ENCODE data around the gene WDR82. TPM values are rescaled to one million over a fixed set of nuclear protein-coding genes. Genes with fewer than 3 reads are reported as not detected.

Gene WDR82
- total RNA-seq, 1 donor = 58.3 TPM

GRCh38 chr3:52315977-52316764 is 37.7 kb upstream of the WDR82 start, which contains the start of gene DNAH1:
TSS of gene DNAH1 (plus strand) at chr3:52316319. CDS start at chr3:52322443, 6,124 bp downstream.
- peak; percentile 81 for DNase-seq (ENCODE audit: insufficient read length, low spot score, missing footprints)

DNA sequence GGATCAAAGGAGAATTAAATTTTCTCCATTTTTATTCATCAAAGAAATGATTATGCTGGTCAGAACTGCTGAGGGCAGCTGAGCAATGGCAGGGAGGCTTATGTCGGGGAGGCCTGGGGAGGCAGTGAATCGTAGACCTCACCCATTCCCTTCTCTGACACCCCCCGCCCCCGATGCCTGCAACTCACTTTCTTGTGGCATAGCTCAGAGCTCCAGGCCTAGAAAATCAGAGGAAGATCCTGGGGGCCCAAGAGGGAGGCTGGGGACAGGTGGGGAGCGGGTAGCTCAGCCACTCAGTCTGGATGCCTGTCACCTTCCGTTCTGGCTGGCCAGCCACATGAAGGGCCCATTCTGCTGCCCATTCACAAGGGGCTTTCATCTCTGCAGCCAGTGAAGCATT is 36.6 kb upstream of the WDR82 start:
- TF ChIP-seq, protein P1, sequence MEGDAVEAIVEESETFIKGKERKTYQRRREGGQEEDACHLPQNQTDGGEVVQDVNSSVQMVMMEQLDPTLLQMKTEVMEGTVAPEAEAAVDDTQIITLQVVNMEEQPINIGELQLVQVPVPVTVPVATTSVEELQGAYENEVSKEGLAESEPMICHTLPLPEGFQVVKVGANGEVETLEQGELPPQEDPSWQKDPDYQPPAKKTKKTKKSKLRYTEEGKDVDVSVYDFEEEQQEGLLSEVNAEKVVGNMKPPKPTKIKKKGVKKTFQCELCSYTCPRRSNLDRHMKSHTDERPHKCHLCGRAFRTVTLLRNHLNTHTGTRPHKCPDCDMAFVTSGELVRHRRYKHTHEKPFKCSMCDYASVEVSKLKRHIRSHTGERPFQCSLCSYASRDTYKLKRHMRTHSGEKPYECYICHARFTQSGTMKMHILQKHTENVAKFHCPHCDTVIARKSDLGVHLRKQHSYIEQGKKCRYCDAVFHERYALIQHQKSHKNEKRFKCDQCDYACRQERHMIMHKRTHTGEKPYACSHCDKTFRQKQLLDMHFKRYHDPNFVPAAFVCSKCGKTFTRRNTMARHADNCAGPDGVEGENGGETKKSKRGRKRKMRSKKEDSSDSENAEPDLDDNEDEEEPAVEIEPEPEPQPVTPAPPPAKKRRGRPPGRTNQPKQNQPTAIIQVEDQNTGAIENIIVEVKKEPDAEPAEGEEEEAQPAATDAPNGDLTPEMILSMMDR (IDR thresholded peaks at IDR 0.05; ENCODE audit: extremely low read depth, low read depth, low read length) = no peak
- Histone ChIP-seq H3K36me3 (ENCODE audit: insufficient read depth, low read length) (no peaks in the 10 kb centered on the region), H2AFZ (ENCODE audit: low read length) (no peak overlapping the region)

More at GRCh38 chr3:52315977-52316764, 37.7 kb upstream of the WDR82 start, which contains the start of gene DNAH1:
- H3K4me1 ChIP-seq (ENCODE audit: insufficient read depth, low read length) = peaks cover 21% of the 10 kb centered on the region
- H3K79me2 ChIP-seq (ENCODE audit: insufficient read depth, low read length) = no peaks in the 10 kb centered on the region
- TF ChIP-seq, protein P1 (IDR thresholded peaks at IDR 0.05; ENCODE audit: extremely low read depth, low read depth, low read length) = no peak
- peaks cover 9% of the 10 kb centered on the region for H3K27me3 ChIP-seq (ENCODE audit: insufficient read depth, low read length)
- peak within 1 kb of the TSS; percentile 68 for H3K4me3 ChIP-seq (ENCODE audit: insufficient read depth, low read length)
- H4K20me1 ChIP-seq (ENCODE audit: insufficient read depth, low read length) = no peaks in the 10 kb centered on the region
- H3K36me3 ChIP-seq (ENCODE audit: insufficient read depth, low read length) = no peaks in the 10 kb centered on the region
- no peaks in the 10 kb centered on the region for H3K9me3 ChIP-seq (ENCODE audit: low read depth, low read length)
- no peak within 1 kb of the TSS for H2AFZ ChIP-seq (ENCODE audit: low read length)
- H3K4me2 ChIP-seq (ENCODE audit: insufficient read depth, low read length) = peak within 1 kb of the TSS; percentile 94
- no peak within 1 kb of the TSS for H3K27ac ChIP-seq (ENCODE audit: low read depth, low read length)

DNA sequence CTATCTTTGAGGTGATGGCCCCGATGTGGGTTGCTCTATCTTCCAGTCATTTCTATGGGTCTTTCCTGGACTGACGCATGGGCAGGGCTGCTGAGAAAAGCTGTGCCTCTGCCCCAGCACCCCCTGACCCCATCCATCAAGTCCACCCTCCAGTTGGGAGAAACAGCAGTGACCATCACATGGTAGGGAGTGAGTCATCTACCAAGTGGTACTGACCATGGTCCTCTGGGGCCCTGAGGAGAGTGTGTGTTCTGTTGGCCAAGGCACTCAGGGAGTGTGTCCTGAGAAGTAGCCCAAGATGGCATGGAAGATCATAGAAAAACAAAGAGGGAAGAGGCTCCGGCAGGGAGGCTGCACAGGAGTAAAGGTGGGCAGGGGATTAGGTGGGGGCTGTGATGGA is 36.0 kb upstream of the WDR82 start:
- Histone ChIP-seq H3K79me2 (ENCODE audit: insufficient read depth, low read length) (no peaks in the 10 kb centered on the region), H4K20me1 (ENCODE audit: insufficient read depth, low read length) (no peaks in the 10 kb centered on the region), H3K27me3 (ENCODE audit: insufficient read depth, low read length) (peaks cover 9% of the 10 kb centered on the region), H3K27ac (ENCODE audit: low read depth, low read length) (no peak overlapping the region), H3K4me1 (ENCODE audit: insufficient read depth, low read length) (peaks cover 21% of the 10 kb centered on the region), H3K4me2 (ENCODE audit: insufficient read depth, low read length) (no peak overlapping the region), H3K4me3 (ENCODE audit: insufficient read depth, low read length) (no peak overlapping the region), H3K36me3 (ENCODE audit: insufficient read depth, low read length) (no peaks in the 10 kb centered on the region), H2AFZ (ENCODE audit: low read length) (no peak overlapping the region), H3K9me3 (ENCODE audit: low read depth, low read length) (no peaks in the 10 kb centered on the region)
- DNase-seq (ENCODE audit: insufficient read length, low spot score, missing footprints) = peak; percentile 92
- TF ChIP-seq, protein P1 (IDR thresholded peaks at IDR 0.05; ENCODE audit: extremely low read depth, low read depth, low read length) = no peak

More for the DNA sequence above, 36.6 kb upstream of the WDR82 start:
- no peaks in the 10 kb centered on the region for H4K20me1 ChIP-seq (ENCODE audit: insufficient read depth, low read length)
- DNase-seq (ENCODE audit: insufficient read length, low spot score, missing footprints) = peak; percentile 52
- peaks cover 21% of the 10 kb centered on the region for H3K4me1 ChIP-seq (ENCODE audit: insufficient read depth, low read length)
- no peak overlapping the region for H3K27ac ChIP-seq (ENCODE audit: low read depth, low read length)
- no peak overlapping the region for H3K4me3 ChIP-seq (ENCODE audit: insufficient read depth, low read length)
- peaks cover 9% of the 10 kb centered on the region for H3K27me3 ChIP-seq (ENCODE audit: insufficient read depth, low read length)
- no peaks in the 10 kb centered on the region for H3K79me2 ChIP-seq (ENCODE audit: insufficient read depth, low read length)
- no peaks in the 10 kb centered on the region for H3K9me3 ChIP-seq (ENCODE audit: low read depth, low read length)
- no peak overlapping the region for H3K4me2 ChIP-seq (ENCODE audit: insufficient read depth, low read length)

DNA sequence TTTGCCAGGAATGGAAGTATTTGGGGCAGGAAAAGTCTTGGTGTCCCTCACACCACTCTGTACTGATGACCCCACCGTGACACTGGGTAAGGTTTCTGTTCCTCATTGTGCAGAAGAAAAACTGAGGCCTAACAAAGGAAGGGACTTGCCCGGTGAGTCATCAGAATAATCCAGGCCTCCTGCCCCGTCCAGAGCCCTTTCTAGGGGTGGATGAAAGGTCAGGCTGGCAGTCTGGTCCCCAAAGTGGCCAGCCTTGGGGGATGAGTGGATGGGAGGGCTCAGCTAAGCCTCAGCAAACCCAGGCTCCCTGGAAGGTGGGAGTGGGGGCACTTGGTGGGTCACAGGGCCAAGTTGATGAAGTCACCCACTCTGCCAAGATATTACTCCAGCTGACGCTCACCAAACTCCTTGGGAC is 35.3 kb upstream of the WDR82 start:
- H3K4me1 ChIP-seq (ENCODE audit: insufficient read depth, low read length) = peaks cover 21% of the 10 kb centered on the region
- no peak overlapping the region for H3K4me3 ChIP-seq (ENCODE audit: insufficient read depth, low read length)
- no peaks in the 10 kb centered on the region for H3K79me2 ChIP-seq (ENCODE audit: insufficient read depth, low read length)
- TF ChIP-seq, protein P1 (IDR thresholded peaks at IDR 0.05; ENCODE audit: extremely low read depth, low read depth, low read length) = no peak
- H3K9me3 ChIP-seq (ENCODE audit: low read depth, low read length) = no peaks in the 10 kb centered on the region
- peak; percentile 95 for DNase-seq (ENCODE audit: insufficient read length, low spot score, missing footprints)
- no peak overlapping the region for H3K4me2 ChIP-seq (ENCODE audit: insufficient read depth, low read length)
- H3K36me3 ChIP-seq (ENCODE audit: insufficient read depth, low read length) = no peaks in the 10 kb centered on the region
- no peaks in the 10 kb centered on the region for H4K20me1 ChIP-seq (ENCODE audit: insufficient read depth, low read length)
- no peak overlapping the region for H3K27ac ChIP-seq (ENCODE audit: low read depth, low read length)
- peak overlapping the region; percentile 9 for H2AFZ ChIP-seq (ENCODE audit: low read length)
- peaks cover 7% of the 10 kb centered on the region for H3K27me3 ChIP-seq (ENCODE audit: insufficient read depth, low read length)
